Sigmoid colon (tissue), 7 donors: Measurements from ENCODE around the gene POLR1A. TPM values are rescaled to one million over a fixed set of nuclear protein-coding genes. Genes with fewer than 3 reads are reported as not detected.

ENCODE experiments used
- DNase-seq: peaks from one replicate; pipeline ENCODE4 v3.0.0-alpha.2; 2019
- H3K27ac ChIP-seq, 4 donors: fragments of 200-600 bp; sonication (generic); one replicate each; pipeline ENCODE4 v1.5.1; 2016 to 2019; ENCODE audit warnings: mild to moderate bottlenecking in 1 of 4
- H3K27me3 ChIP-seq, 3 donors: fragments of 200-600 bp; sonication (generic); one replicate each; pipeline ENCODE4 v1.5.1; 2019; ENCODE audit warnings: mild to moderate bottlenecking in 1 of 3
- H3K36me3 ChIP-seq, 4 donors: fragments of 200-600 bp; sonication (generic); one replicate each; pipeline ENCODE4 v1.5.1; 2016 to 2019
- H3K4me1 ChIP-seq, 4 donors: fragments of 200-600 bp; sonication (generic); one replicate each; pipeline ENCODE4 v1.5.1; 2017 to 2019
- H3K4me3 ChIP-seq, 4 donors: fragments of 200-600 bp; sonication (generic); one replicate each; pipeline ENCODE4 v1.5.1; 2017 to 2019; ENCODE audit warnings: mild to moderate bottlenecking in 2 of 4, moderate library complexity in 1 of 4
- H3K9me3 ChIP-seq, 4 donors: fragments of 200-600 bp in 3 of 4; sonication (generic) in 3 of 4; one replicate each; pipeline versions ENCODE4 v1.5.1 to v1.6.1; 2013 to 2019
- EP300 ChIP-seq, 4 donors: sonication (generic); formaldehyde crosslinking; IDR thresholded peaks; one replicate each; pipeline ENCODE4 v1.6.1; 2017; ENCODE audit warnings: antibody characterized with exemption in 4 of 4
- POLR2A ChIP-seq, 2 donors: fragments of 450-650 bp; IDR thresholded peaks; one replicate each; pipeline ENCODE4 v1.6.1; 2016; ENCODE audit warnings: antibody characterized with exemption in 2 of 2, mild to moderate bottlenecking in 2 of 2, moderate library complexity in 2 of 2
- POLR2AphosphoS5 ChIP-seq, 4 donors: sonication (generic); formaldehyde crosslinking; IDR thresholded peaks; one replicate each; pipeline ENCODE4 v1.6.1; 2017; ENCODE audit warnings: antibody characterized with exemption in 4 of 4
- WGBS, 2 donors: extraction: QIAGEN DNeasy Blood & Tissue Kit; methylation state at CpG; one replicate each; pipeline ENCODE4 v1.1.7; 2013; 5-methylcytosine and 5-hydroxymethylcytosine counted together
- intact Hi-C: fragments of 100-400 bp; cut with DNase I; formaldehyde crosslinking; loops from one replicate; pipeline ENCODE4 v1.15.1; 2023
- polyA plus RNA-seq, 3 donors: library from polyadenylated mRNA; stranded (reverse); fragments of 200-250 nt; gene quantifications; one replicate each; pipeline ENCODE4 v1.2.3, GENCODE V29; 2013
- total RNA-seq, 4 donors: library from RNA; depleted of rRNA; stranded (reverse); fragments of >200 nt; gene quantifications; one replicate each; pipeline ENCODE4 v1.1.0, GENCODE V29; 2016
- TF ChIP-seq, protein P1 (sequence below), 4 experiments: fragments of 450-650 bp in 3 of 4; fragments of 200-600 bp in 1 of 4; IDR thresholded peaks; one replicate each; pipeline ENCODE4 v1.5.1; 2016 to 2019; ENCODE audit warnings: antibody characterized with exemption in 4 of 4, mild to moderate bottlenecking in 3 of 4, moderate library complexity in 2 of 4
- donor health status: healthy with polysubstance abuse.
- donor health status: Bipolar disorder and iron deficiency.
- donor health status: healthy.

Gene POLR1A
- total and polyA plus RNA-seq, 7 donors: 1.2 to 17.9 (median 10.1) TPM

DNA sequence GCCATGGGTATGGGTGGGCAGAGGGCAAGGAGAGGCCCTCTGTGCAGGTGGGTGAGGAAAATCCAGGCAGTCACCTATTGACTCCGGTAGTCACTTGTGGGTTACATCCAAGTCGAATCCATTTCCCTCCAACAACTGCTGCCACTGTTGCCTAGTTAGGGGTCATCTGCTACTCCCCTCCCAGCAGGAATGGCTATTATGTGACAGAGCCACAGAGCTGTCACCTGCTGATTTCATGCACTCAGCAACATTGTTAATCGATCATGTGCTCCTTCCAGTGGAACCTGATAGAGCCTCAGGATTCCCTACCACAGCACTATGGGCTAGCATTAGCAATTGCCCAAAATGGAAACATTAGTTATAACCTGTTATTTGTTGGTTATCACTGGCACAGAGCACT is 31.4 kb downstream of the POLR1A start:
- Histone ChIP-seq H3K27me3 (no peaks in the 10 kb centered on the region), H3K4me3 (no peak overlapping the region), H3K4me1 (peaks cover 0 to 14% (median 11%) of the 10 kb centered on the region in 4 donors), H3K9me3 (no peaks in the 10 kb centered on the region), H3K27ac (no peak overlapping the region), H3K36me3 (peaks cover 0 to 74% (median 25%) of the 10 kb centered on the region in 4 donors)
- intact Hi-C loops: no loop called here
- WGBS, 2 donors: 96 to 98% methylated on average over 3 of the region's 3 CpGs
- no peak for DNase-seq
- TF ChIP-seq, protein P1, sequence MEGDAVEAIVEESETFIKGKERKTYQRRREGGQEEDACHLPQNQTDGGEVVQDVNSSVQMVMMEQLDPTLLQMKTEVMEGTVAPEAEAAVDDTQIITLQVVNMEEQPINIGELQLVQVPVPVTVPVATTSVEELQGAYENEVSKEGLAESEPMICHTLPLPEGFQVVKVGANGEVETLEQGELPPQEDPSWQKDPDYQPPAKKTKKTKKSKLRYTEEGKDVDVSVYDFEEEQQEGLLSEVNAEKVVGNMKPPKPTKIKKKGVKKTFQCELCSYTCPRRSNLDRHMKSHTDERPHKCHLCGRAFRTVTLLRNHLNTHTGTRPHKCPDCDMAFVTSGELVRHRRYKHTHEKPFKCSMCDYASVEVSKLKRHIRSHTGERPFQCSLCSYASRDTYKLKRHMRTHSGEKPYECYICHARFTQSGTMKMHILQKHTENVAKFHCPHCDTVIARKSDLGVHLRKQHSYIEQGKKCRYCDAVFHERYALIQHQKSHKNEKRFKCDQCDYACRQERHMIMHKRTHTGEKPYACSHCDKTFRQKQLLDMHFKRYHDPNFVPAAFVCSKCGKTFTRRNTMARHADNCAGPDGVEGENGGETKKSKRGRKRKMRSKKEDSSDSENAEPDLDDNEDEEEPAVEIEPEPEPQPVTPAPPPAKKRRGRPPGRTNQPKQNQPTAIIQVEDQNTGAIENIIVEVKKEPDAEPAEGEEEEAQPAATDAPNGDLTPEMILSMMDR (IDR thresholded peaks at IDR 0.05): no peak
- TF ChIP-seq POLR2A (IDR thresholded peaks at IDR 0.05): no peak
- no peak for TF ChIP-seq EP300 (IDR thresholded peaks at IDR 0.05)
- no peak for TF ChIP-seq POLR2AphosphoS5 (IDR thresholded peaks at IDR 0.05)

- Histone ChIP-seq H3K27me3 (no peaks in the 10 kb centered on the region), H3K4me3 (no peak overlapping the region), H3K4me1 (peaks cover 0 to 14% (median 11%) of the 10 kb centered on the region in 4 donors), H3K36me3 (peaks cover 0 to 77% (median 31%) of the 10 kb centered on the region in 4 donors), H3K9me3 (no peaks in the 10 kb centered on the region), H3K27ac (peak overlapping the region in 1 of 4 donors; percentile 66)
- no peak for DNase-seq
- TF ChIP-seq POLR2AphosphoS5 (IDR thresholded peaks at IDR 0.05) (no peak), POLR2A (IDR thresholded peaks at IDR 0.05) (no peak), EP300 (IDR thresholded peaks at IDR 0.05) (no peak)
- TF ChIP-seq, protein P1 (IDR thresholded peaks at IDR 0.05): no peak
- intact Hi-C loops: no loop called here
- WGBS, 2 donors: 94 to 95% methylated on average over 1 of the region's 1 CpG
These were observed 32.5 kb downstream of the POLR1A start for GRCh38 chr2:86073225-86073624.

GRCh38 chr2:86072271-86072858 is 33.3 kb downstream of the POLR1A start:
- Histone ChIP-seq H3K4me1 (peaks cover 0 to 14% (median 11%) of the 10 kb centered on the region in 4 donors), H3K4me3 (no peak overlapping the region), H3K27me3 (no peaks in the 10 kb centered on the region), H3K27ac (peak overlapping the region; percentile 48 to 69 (median 60)), H3K36me3 (peaks cover 0 to 73% (median 28%) of the 10 kb centered on the region in 4 donors), H3K9me3 (no peaks in the 10 kb centered on the region)
- 58 to 77% methylated on average over 9 of the region's 9 CpGs for WGBS, 2 donors
- intact Hi-C loops: no loop called here
- TF ChIP-seq EP300 (IDR thresholded peaks at IDR 0.05): no peak
- TF ChIP-seq, protein P1 (IDR thresholded peaks at IDR 0.05): no peak
- TF ChIP-seq POLR2A (IDR thresholded peaks at IDR 0.05): no peak
- peak in 1 of 4 donors; percentile 33 for TF ChIP-seq POLR2AphosphoS5 (IDR thresholded peaks at IDR 0.05)
- no peak for DNase-seq

GRCh38 chr2:86070868-86071267 is 34.8 kb downstream of the POLR1A start:
- no peak for DNase-seq
- intact Hi-C loops: no loop called here
- no peaks in the 10 kb centered on the region for H3K27me3 ChIP-seq
- H3K4me1 ChIP-seq: peaks cover 0 to 26% (median 11%) of the 10 kb centered on the region in 4 donors
- H3K9me3 ChIP-seq: no peaks in the 10 kb centered on the region
- TF ChIP-seq POLR2AphosphoS5 (IDR thresholded peaks at IDR 0.05) (no peak), EP300 (IDR thresholded peaks at IDR 0.05) (no peak), POLR2A (IDR thresholded peaks at IDR 0.05) (no peak)
- TF ChIP-seq, protein P1 (IDR thresholded peaks at IDR 0.05): no peak
- H3K4me3 ChIP-seq: no peak overlapping the region
- H3K27ac ChIP-seq: no peak overlapping the region
- WGBS, 2 donors: 84 to 89% methylated on average over 2 of the region's 2 CpGs
- H3K36me3 ChIP-seq: peaks cover 0 to 62% (median 21%) of the 10 kb centered on the region in 4 donors
